Adrenal gland (tissue), 12 donors: Measurements from ENCODE around the gene INPP4A. TPM values are rescaled to one million over a fixed set of nuclear protein-coding genes. Genes with fewer than 3 reads are reported as not detected.
A peak's percentile ranks its signal among the peaks of the same experiment; 100 is the strongest.

Experiments
- DNase-seq, 7 donors: peaks; one replicate each; pipeline ENCODE4 v3.0.0-alpha.2; 2019 to 2020
- H3K27ac ChIP-seq, 5 donors: fragments of 200-600 bp; sonication (generic) in 4 of 5; 1 replicate in 3 of 5; 2 replicates in 2 of 5; pipeline versions ENCODE4 v1.5.1 to v1.8.0; 2016 to 2020; ENCODE audit warnings: mild to moderate bottlenecking in 1 of 5
- H3K27me3 ChIP-seq: fragments of 200-600 bp; 2 replicates; pipeline ENCODE4 v1.8.0; 2021
- H3K36me3 ChIP-seq, 2 donors: fragments of 200-600 bp; replicated peaks in 1 of 2; 1 replicate in 1 of 2; 2 replicates in 1 of 2; pipeline versions ENCODE4 v1.5.1 to v1.8.0; 2018 to 2022
- H3K4me1 ChIP-seq, 2 donors: fragments of 200-600 bp; replicated peaks in 1 of 2; 1 replicate in 1 of 2; 2 replicates in 1 of 2; pipeline versions ENCODE4 v1.5.1 to v1.8.0; 2018 to 2021
- H3K4me3 ChIP-seq, 4 donors: fragments of 200-600 bp; sonication (generic) in 3 of 4; one replicate each; pipeline ENCODE4 v1.5.1; 2016 to 2018
- H3K9me3 ChIP-seq, 3 donors: fragments of 200-600 bp; sonication (generic) in 1 of 3; replicated peaks in 1 of 3; 1 replicate in 2 of 3; 2 replicates in 1 of 3; pipeline versions ENCODE4 v1.5.1 to v1.8.0; 2016 to 2021
- POLR2A ChIP-seq, 2 donors: fragments of 450-650 bp; IDR thresholded peaks; one replicate each; pipeline ENCODE4 v1.6.1; 2017; ENCODE audit warnings: antibody characterized with exemption in 2 of 2, mild to moderate bottlenecking in 2 of 2, moderate library complexity in 1 of 2
- WGBS, 4 donors: extraction: QIAGEN DNeasy Blood & Tissue Kit in 2 of 4; methylation state at CpG; one replicate each; pipeline versions ENCODE4 v1.1.5 to v1.1.7; 2013 to 2017; 5-methylcytosine and 5-hydroxymethylcytosine counted together
- intact Hi-C, 2 donors: fragments of 100-400 bp; cut with DNase I; formaldehyde crosslinking; loops; one replicate each; pipeline versions ENCODE4 v1.14.1 to v1.15.0; 2022 to 2023
- polyA plus RNA-seq, 3 donors: library from polyadenylated mRNA; stranded (reverse); fragments of 200-250 nt in 2 of 3; fragments of 350-450 nt in 1 of 3; fragmentation: Illumina TruSeq in 1 of 3; extraction: RNeasy Lipid Tissue Mini Kit (QIAGEN cat#74804) in 1 of 3; gene quantifications; one replicate each; pipeline ENCODE4 v1.2.3, GENCODE V29; 2013 to 2014
- total RNA-seq, 9 donors: library from RNA; depleted of rRNA in 4 of 9; stranded (reverse); fragments of >200 nt in 4 of 9; fragments of 120-200 nt in 1 of 9; fragmentation: NEBNext Ultra II Directional in 1 of 9; extraction: Animal tissue kit (Norgen Biotek cat#: 25700) in 1 of 9; gene quantifications; one replicate each; pipeline versions ENCODE4 v1.1.0 to v1.2.4, GENCODE V29; 2013 to 2023
- TF ChIP-seq, protein P1 (sequence below), 6 experiments: fragments of 450-650 bp in 4 of 6; fragments of 200-600 bp in 2 of 6; sonication (generic) in 1 of 6; IDR thresholded peaks; 1 replicate in 5 of 6; 2 replicates in 1 of 6; pipeline versions ENCODE4 v1.5.1 to v1.8.0; 2016 to 2021; ENCODE audit warnings: antibody characterized with exemption in 6 of 6, mild to moderate bottlenecking in 2 of 6, moderate library complexity in 1 of 6
- donor health status: healthy with polysubstance abuse.
- donor health status: Bipolar disorder and iron deficiency.
- donor health status: DM: yes; HTN: yes; CAD: no.
- donor health status: DM: no; HTN: no; CAD: no.
- donor health status: DM: no; HTN: no; CAD: no.
- donor health status: DM: yes; HTN: yes; CAD: no.

Gene INPP4A
- total and polyA plus RNA-seq, 12 donors, result 8.8 to 40.5 (median 27.3) TPM

DNA sequence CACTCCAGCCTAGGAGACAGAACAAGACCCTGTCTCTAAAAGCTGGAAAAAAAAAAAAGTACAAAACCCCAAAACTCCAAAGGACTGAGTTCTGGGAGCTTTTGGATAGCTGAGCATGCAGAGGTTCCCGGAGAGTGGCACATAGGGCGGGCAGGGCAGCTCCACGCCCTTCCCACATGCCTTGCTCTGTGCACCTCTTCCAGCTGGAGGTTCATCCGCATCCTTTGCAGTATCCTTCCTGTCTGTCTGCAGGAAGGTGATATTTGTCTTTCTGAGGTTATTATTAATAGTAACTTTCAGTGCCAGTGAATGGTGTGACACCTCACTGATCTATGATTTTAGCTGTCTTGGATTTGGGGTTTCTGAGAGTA is 70.2 kb downstream of the INPP4A start:
- H3K36me3 ChIP-seq, result no peaks in the 10 kb centered on the region
- WGBS, 4 donors, result 61 to 69% (median 66%) methylated on average over 3 to 4 of the region's 4 CpGs
- TF ChIP-seq, protein P1, sequence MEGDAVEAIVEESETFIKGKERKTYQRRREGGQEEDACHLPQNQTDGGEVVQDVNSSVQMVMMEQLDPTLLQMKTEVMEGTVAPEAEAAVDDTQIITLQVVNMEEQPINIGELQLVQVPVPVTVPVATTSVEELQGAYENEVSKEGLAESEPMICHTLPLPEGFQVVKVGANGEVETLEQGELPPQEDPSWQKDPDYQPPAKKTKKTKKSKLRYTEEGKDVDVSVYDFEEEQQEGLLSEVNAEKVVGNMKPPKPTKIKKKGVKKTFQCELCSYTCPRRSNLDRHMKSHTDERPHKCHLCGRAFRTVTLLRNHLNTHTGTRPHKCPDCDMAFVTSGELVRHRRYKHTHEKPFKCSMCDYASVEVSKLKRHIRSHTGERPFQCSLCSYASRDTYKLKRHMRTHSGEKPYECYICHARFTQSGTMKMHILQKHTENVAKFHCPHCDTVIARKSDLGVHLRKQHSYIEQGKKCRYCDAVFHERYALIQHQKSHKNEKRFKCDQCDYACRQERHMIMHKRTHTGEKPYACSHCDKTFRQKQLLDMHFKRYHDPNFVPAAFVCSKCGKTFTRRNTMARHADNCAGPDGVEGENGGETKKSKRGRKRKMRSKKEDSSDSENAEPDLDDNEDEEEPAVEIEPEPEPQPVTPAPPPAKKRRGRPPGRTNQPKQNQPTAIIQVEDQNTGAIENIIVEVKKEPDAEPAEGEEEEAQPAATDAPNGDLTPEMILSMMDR (IDR thresholded peaks at IDR 0.05), result no peak
- no peak for TF ChIP-seq POLR2A (IDR thresholded peaks at IDR 0.05)
- peak in 1 of 7 donors; percentile 25 for DNase-seq
- H3K4me1 ChIP-seq, result peaks cover 12 to 28% of the 10 kb centered on the region in 2 donors
- no peaks in the 10 kb centered on the region for H3K9me3 ChIP-seq
- no peaks in the 10 kb centered on the region for H3K27me3 ChIP-seq
- peak overlapping the region in 3 of 5 donors; percentile 69 to 82 (median 71) for H3K27ac ChIP-seq
- no peak overlapping the region for H3K4me3 ChIP-seq
- intact Hi-C loops, result no loop called here

DNA sequence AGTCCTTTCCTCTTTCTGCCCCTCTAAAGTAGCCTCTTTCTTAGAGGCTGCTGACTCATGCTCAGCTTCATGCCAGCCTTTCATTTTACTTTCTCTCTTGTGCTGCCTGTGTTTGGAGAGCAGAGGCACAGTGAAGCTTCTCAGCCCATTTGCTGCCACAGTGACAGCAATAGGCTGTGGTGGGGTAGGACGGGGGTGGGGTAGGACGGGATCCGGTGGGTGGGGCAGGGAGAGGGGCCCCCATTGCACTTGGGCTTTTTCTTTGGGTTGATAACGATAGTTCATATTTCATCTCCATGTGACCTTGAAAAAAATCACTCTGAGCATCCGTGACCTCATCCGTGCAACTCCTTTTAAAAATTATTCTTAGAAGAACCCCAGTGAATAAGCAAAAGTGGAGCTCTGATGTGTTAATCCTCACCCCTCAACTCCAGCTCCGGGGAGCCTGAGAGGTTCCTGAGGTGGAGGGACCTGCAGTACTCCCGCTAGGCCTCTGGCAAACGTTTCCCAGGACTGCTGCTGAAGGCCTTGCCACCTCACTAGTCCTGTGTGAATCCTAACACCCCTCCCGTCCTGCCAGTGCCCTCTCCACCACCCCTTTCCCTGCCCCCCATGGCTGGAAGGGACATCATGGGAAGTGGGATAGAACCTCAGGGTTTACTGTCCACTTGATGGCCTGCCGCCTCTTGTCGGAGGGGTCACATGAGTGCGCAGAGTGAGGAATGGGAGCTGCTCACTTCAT is 70.8 kb downstream of the INPP4A start:
- peaks cover 12 to 28% of the 10 kb centered on the region in 2 donors for H3K4me1 ChIP-seq

DNA sequence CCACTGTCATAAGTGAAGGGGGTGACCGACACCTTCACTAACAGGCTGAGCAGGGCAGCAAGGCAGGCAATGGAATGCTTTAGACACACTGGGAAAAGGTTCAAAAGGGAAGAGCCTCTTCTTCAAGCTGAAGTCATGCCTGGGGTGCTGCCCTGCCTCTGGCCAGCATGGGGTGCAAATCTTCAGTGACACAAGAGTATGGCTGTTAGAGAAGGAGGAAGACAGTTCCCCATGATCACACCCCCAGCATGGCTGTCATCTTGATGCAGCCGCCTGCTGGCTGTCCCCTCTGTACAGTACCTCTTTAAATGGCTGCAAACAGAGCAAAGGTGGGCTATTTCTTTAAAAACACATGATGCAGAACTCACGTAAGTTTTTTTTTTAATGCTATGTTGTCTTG is 71.9 kb downstream of the INPP4A start:
- TF ChIP-seq, protein P1 (IDR thresholded peaks at IDR 0.05), result no peak
- no peak for TF ChIP-seq POLR2A (IDR thresholded peaks at IDR 0.05)
- H3K4me3 ChIP-seq, result no peak overlapping the region
- intact Hi-C loops, result no loop called here
- peak in 1 of 7 donors; percentile 15 for DNase-seq
- H3K27me3 ChIP-seq, result no peaks in the 10 kb centered on the region
- 84 to 95% (median 87%) methylated on average over 3 of the region's 3 CpGs for WGBS, 4 donors
- H3K27ac ChIP-seq, result no peak overlapping the region
- peaks cover 12 to 28% of the 10 kb centered on the region in 2 donors for H3K4me1 ChIP-seq
- H3K36me3 ChIP-seq, result no peaks in the 10 kb centered on the region
- no peaks in the 10 kb centered on the region for H3K9me3 ChIP-seq

More for the DNA sequence above, 70.8 kb downstream of the INPP4A start:
- H3K27me3 ChIP-seq, result no peaks in the 10 kb centered on the region
- H3K27ac ChIP-seq, result peak overlapping the region in 4 of 5 donors; percentile 21 to 82 (median 70)
- 45 to 49% (median 47%) methylated on average over 10 to 13 of the region's 13 CpGs for WGBS, 4 donors
- intact Hi-C loops, result no loop called here
- DNase-seq, result peak in 3 of 7 donors; percentile 37 to 43 (median 38)
- no peaks in the 10 kb centered on the region for H3K36me3 ChIP-seq
- TF ChIP-seq, protein P1 (IDR thresholded peaks at IDR 0.05), result no peak
- TF ChIP-seq POLR2A (IDR thresholded peaks at IDR 0.05), result no peak
- no peak overlapping the region for H3K4me3 ChIP-seq
- H3K9me3 ChIP-seq, result no peaks in the 10 kb centered on the region

DNA sequence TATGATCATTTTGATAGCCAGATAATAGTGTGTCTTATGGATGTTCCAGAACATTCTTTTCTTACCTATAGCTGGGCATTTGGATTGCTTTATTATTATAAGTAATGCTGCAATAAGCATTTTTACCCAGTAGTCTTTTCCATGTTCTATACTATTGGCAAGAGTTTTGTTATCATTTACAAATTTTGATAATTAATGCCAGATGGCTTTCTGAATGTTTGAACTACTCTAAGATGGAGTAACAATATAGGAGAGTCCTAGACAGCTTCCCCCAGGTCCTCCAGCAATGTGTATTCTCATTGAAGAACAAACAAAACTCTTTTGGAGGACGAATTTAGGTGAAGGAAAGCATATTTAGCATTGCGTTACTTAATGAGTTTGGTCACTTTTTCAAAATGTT is 73.0 kb downstream of the INPP4A start:
- Histone ChIP-seq H3K4me3 (no peak overlapping the region), H3K36me3 (no peaks in the 10 kb centered on the region), H3K4me1 (peaks cover 12 to 28% of the 10 kb centered on the region in 2 donors), H3K27me3 (no peaks in the 10 kb centered on the region), H3K27ac (no peak overlapping the region), H3K9me3 (no peaks in the 10 kb centered on the region)
- WGBS, 4 donors, result 81 to 91% (median 88%) methylated on average over 2 of the region's 2 CpGs
- no peak for DNase-seq
- no peak for TF ChIP-seq POLR2A (IDR thresholded peaks at IDR 0.05)
- TF ChIP-seq, protein P1 (IDR thresholded peaks at IDR 0.05), result no peak
- intact Hi-C loops, result no loop called here
